Hepatocyte (in vitro differentiated cells): ENCODE measurements around the gene DPP10. TPM values are rescaled to one million over a fixed set of nuclear protein-coding genes. Genes with fewer than 3 reads are reported as not detected.

Experiments used
- DNase-seq: peaks from one replicate; pipeline ENCODE4 v3.0.0-alpha.2; 2016; ENCODE audit warnings: low spot score
- H2AFZ ChIP-seq: fragments of 200-600 bp; sonication (generic); 2 replicates; pipeline ENCODE4 v1.6.0; 2016; ENCODE audit warnings: antibody characterized with exemption, mild to moderate bottlenecking
- H3K27ac ChIP-seq: fragments of 200-600 bp; sonication (generic); 2 replicates; pipeline ENCODE4 v1.5.1; 2016; ENCODE audit warnings: mild to moderate bottlenecking
- H3K27me3 ChIP-seq: fragments of 200-600 bp; sonication (generic); 2 replicates; pipeline ENCODE4 v1.6.1; 2016
- H3K36me3 ChIP-seq: fragments of 200-600 bp; sonication (generic); replicated peaks from 2 replicates; pipeline ENCODE4 v1.5.1; 2016; ENCODE audit warnings: low read depth; ENCODE audit not compliant: insufficient read depth
- H3K4me1 ChIP-seq: fragments of 200-600 bp; sonication (generic); 2 replicates; pipeline ENCODE4 v1.5.1; 2016; ENCODE audit warnings: mild to moderate bottlenecking, moderate library complexity; ENCODE audit not compliant: insufficient read depth
- H3K4me2 ChIP-seq: fragments of 200-600 bp; sonication (generic); 2 replicates; pipeline ENCODE4 v1.6.0; 2016
- H3K4me3 ChIP-seq: fragments of 200-600 bp; sonication (generic); 2 replicates; pipeline ENCODE4 v1.5.1; 2016; ENCODE audit warnings: mild to moderate bottlenecking
- H3K79me2 ChIP-seq: fragments of 200-600 bp; sonication (generic); 2 replicates; pipeline ENCODE4 v1.6.0; 2017; ENCODE audit warnings: mild to moderate bottlenecking
- H3K9me2 ChIP-seq: fragments of 200-600 bp; sonication (generic); replicated peaks from 2 replicates; pipeline ENCODE4 v1.6.0; 2017; ENCODE audit warnings: mild to moderate bottlenecking; ENCODE audit not compliant: insufficient read depth
- H3K9me3 ChIP-seq: fragments of 200-600 bp; sonication (generic); 2 replicates; pipeline ENCODE4 v1.5.1; 2016; ENCODE audit warnings: low read depth, mild to moderate bottlenecking
- H4K20me1 ChIP-seq: fragments of 200-600 bp; sonication (generic); 2 replicates; pipeline ENCODE4 v1.6.0; 2016; ENCODE audit warnings: mild to moderate bottlenecking; ENCODE audit not compliant: insufficient read depth, poor library complexity, severe bottlenecking
- EZH2 ChIP-seq: fragments of 200-600 bp; sonication (generic); IDR thresholded peaks from 2 replicates; pipeline ENCODE4 v1.6.1; 2016; ENCODE audit warnings: antibody characterized with exemption, mild to moderate bottlenecking, borderline replicate concordance
- EZH2phosphoT487 ChIP-seq: fragments of 200-600 bp; sonication (generic); IDR thresholded peaks from one replicate; pipeline ENCODE4 v1.6.1; 2018; ENCODE audit warnings: antibody characterized with exemption, mild to moderate bottlenecking, low read depth, moderate library complexity; ENCODE audit not compliant: unreplicated experiment, severe bottlenecking
- WGBS: methylation state at CpG from one replicate; pipeline ENCODE4 v1.1.6; 2016; ENCODE audit warnings: low lambda C conversion rate; ENCODE audit errors: missing lambda C conversion rate; 5-methylcytosine and 5-hydroxymethylcytosine counted together
- polyA plus RNA-seq: library from polyadenylated mRNA; unstranded; fragments of >200 nt; fragmentation: Nextera tagmentation; extraction: Ambion mirVana; gene quantifications from 2 replicates; pipeline ENCODE4 v1.2.1, GENCODE V29; 2016
- total RNA-seq: library from RNA; depleted of rRNA; stranded (reverse); fragments of >200 nt; gene quantifications from 2 replicates; pipeline ENCODE4 v1.2.3, GENCODE V29; 2014
- TF ChIP-seq, protein P1 (sequence below): fragments of 200-600 bp; sonication (generic); IDR thresholded peaks from 2 replicates; pipeline ENCODE4 v1.5.1; 2016; ENCODE audit warnings: antibody characterized with exemption, mild to moderate bottlenecking; ENCODE audit not compliant: poor library complexity

Gene DPP10
- total and polyA plus RNA-seq, 2 experiments from 2014 or later: 5.0 to 15.7 TPM

DNA sequence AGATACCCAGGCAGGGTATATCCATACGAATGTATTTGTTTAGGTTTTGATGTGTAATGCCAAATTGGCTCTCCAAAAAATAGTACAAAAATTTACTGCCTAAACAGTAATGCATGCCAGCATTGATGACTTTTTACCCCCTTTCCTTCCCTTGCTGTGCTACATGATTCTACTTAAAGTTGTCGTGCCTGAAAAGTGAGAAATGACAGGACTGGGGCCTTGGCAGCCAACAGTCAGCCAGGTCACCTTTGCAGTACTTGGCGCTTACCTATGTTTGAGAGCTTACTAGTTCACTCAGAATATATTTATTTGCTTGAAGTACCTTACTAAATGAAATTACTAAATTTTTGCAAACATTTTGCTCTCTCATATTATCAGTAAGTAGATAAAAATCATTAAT is 1329.1 kb downstream of the DPP10 start:
- 92% methylated on average over 3 of the region's 3 CpGs for whole genome bisulfite sequencing
- no peaks in the 10 kb centered on the region for H4K20me1 ChIP-seq
- H3K9me3 ChIP-seq: no peaks in the 10 kb centered on the region
- no peaks in the 10 kb centered on the region for H3K9me2 ChIP-seq
- TF ChIP-seq EZH2phosphoT487 (no peak), EZH2 (no peak)
- TF ChIP-seq, protein P1, sequence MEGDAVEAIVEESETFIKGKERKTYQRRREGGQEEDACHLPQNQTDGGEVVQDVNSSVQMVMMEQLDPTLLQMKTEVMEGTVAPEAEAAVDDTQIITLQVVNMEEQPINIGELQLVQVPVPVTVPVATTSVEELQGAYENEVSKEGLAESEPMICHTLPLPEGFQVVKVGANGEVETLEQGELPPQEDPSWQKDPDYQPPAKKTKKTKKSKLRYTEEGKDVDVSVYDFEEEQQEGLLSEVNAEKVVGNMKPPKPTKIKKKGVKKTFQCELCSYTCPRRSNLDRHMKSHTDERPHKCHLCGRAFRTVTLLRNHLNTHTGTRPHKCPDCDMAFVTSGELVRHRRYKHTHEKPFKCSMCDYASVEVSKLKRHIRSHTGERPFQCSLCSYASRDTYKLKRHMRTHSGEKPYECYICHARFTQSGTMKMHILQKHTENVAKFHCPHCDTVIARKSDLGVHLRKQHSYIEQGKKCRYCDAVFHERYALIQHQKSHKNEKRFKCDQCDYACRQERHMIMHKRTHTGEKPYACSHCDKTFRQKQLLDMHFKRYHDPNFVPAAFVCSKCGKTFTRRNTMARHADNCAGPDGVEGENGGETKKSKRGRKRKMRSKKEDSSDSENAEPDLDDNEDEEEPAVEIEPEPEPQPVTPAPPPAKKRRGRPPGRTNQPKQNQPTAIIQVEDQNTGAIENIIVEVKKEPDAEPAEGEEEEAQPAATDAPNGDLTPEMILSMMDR: no peak
- no peaks in the 10 kb centered on the region for H3K36me3 ChIP-seq
- H3K79me2 ChIP-seq: no peaks in the 10 kb centered on the region
- no peak overlapping the region for H3K27ac ChIP-seq
- no peak overlapping the region for H3K4me3 ChIP-seq
- H3K27me3 ChIP-seq: no peaks in the 10 kb centered on the region
- no peaks in the 10 kb centered on the region for H3K4me1 ChIP-seq
- DNase-seq: no peak
- H3K4me2 ChIP-seq: no peak overlapping the region
- no peak overlapping the region for H2AFZ ChIP-seq

DNA sequence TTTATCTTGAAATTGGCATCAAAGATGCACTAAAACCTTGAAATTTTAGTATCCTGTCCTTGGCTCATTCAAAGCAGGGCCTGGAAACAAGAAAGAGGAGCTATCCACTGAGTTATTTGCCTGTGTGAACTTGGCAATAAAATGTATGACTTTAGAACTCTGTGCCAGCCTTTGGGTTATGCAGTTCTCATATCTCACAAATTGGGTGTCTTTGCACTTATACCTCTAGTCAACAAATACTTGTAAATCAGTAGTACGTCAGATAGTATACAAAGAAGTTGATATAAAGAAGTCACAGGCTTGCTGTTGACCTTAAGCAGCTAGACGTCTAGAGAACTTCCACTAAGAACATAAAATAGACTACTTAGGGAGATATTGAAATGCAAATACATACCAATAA is 1331.9 kb downstream of the DPP10 start:
- H3K4me1 ChIP-seq: no peaks in the 10 kb centered on the region
- WGBS: 61% methylated on average over 2 of the region's 2 CpGs
- H3K27me3 ChIP-seq: no peaks in the 10 kb centered on the region
- H3K36me3 ChIP-seq: no peaks in the 10 kb centered on the region
- H3K9me2 ChIP-seq: no peaks in the 10 kb centered on the region
- no peak overlapping the region for H3K27ac ChIP-seq
- H4K20me1 ChIP-seq: no peaks in the 10 kb centered on the region
- no peaks in the 10 kb centered on the region for H3K79me2 ChIP-seq
- no peaks in the 10 kb centered on the region for H3K9me3 ChIP-seq
- DNase-seq: no peak
- no peak overlapping the region for H3K4me2 ChIP-seq
- H3K4me3 ChIP-seq: no peak overlapping the region
- no peak for TF ChIP-seq EZH2phosphoT487
- H2AFZ ChIP-seq: no peak overlapping the region

DNA sequence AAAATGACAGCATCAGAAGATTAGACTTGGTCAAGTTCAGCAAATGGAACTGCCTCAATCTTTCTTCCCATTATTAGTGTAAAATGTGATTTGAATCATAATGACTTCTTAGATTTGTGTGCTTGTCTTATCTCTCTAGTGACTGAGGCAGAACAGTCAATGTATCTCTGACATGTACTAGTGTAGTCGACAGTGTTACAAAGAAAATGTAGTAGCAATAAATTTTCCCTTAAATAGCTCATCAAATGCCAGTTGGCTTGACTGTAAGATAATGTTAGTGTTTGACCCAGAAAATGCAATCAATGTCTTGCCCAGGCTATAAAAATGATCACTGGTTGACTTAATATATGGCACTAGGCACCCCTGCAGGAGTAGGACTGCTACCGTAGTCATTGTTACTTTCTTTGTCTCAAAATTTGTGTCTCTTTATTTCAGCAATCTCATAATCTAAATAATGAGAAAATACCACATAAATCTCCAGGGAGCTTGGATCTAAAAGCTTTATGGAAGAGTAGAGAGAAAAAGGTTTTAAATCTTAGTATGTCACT is 1336.7 kb downstream of the DPP10 start:
- no peak overlapping the region for H3K4me2 ChIP-seq
- H3K4me3 ChIP-seq: no peak overlapping the region
- H3K4me1 ChIP-seq: no peaks in the 10 kb centered on the region
- H3K36me3 ChIP-seq: no peaks in the 10 kb centered on the region
- 75% methylated on average over 2 of the region's 2 CpGs for WGBS
- TF ChIP-seq, protein P1: no peak
- TF ChIP-seq EZH2: no peak
- no peak for TF ChIP-seq EZH2phosphoT487
- H3K79me2 ChIP-seq: no peaks in the 10 kb centered on the region
- H3K27ac ChIP-seq: no peak overlapping the region
- H3K9me2 ChIP-seq: no peaks in the 10 kb centered on the region
- no peaks in the 10 kb centered on the region for H4K20me1 ChIP-seq
- H3K9me3 ChIP-seq: no peaks in the 10 kb centered on the region
- DNase-seq: no peak
- H3K27me3 ChIP-seq: no peaks in the 10 kb centered on the region
- no peak overlapping the region for H2AFZ ChIP-seq

DNA sequence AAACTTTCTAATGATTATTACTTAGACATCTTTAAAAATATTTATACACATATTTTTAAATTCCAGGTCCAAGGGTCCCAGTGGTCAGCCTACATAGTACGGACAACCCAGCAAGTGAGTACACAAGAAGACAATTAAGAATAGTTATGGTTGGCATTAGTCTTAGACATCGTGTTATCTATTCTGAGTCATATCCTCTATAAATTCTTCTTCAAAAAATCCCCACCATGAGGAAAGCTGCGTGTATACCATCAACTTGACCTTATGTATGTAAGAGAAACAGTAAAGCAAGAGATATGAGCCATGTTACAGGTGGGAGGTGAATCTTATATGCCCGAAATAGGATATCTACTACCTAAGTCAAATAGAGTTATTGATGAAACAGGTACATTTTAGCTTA is 1339.8 kb downstream of the DPP10 start:
- Histone ChIP-seq H3K9me3 (no peaks in the 10 kb centered on the region), H3K79me2 (no peaks in the 10 kb centered on the region), H2AFZ (no peak overlapping the region), H3K4me1 (no peaks in the 10 kb centered on the region), H4K20me1 (no peaks in the 10 kb centered on the region), H3K36me3 (no peaks in the 10 kb centered on the region), H3K4me2 (no peak overlapping the region), H3K27ac (no peak overlapping the region), H3K4me3 (no peak overlapping the region), H3K9me2 (no peaks in the 10 kb centered on the region), H3K27me3 (no peaks in the 10 kb centered on the region)
- 74% methylated on average over 4 of the region's 4 CpGs for WGBS
- DNase-seq: no peak
- TF ChIP-seq EZH2phosphoT487 (no peak), EZH2 (no peak)
- TF ChIP-seq, protein P1: no peak
